Stimulated activated naive CD4-positive, alpha-beta T cell treated with Interleukin-2 at 50 U/mL for 16 hours (primary cell): ENCODE results near the gene ATP11A.

Experiments used
- DNase-seq: peaks from one replicate; lab custom pipeline; 2025; lab: John Stamatoyannopoulos, UW

The ATP11A gene

GRCh38 chr13:112894673-112895481 is 205.0 kb downstream of the ATP11A start:
- DNase-seq = no peak

- no peak for DNase-seq
Observed at GRCh38 chr13:112895521-112896465, 206.0 kb downstream of the ATP11A start.

GRCh38 chr13:112896736-112897602 is 207.1 kb downstream of the ATP11A start:
- no peak for DNase-seq

- no peak for DNase-seq
Observed at GRCh38 chr13:112897603-112897955, 207.7 kb downstream of the ATP11A start.

- no peak for DNase-seq
Observed at GRCh38 chr13:112897956-112898620, 208.2 kb downstream of the ATP11A start.

- DNase-seq = no peak
Observed at GRCh38 chr13:112898621-112899280, 208.9 kb downstream of the ATP11A start.

- no peak for DNase-seq
Observed at GRCh38 chr13:112899281-112900225, 209.7 kb downstream of the ATP11A start.

- no peak for DNase-seq
Observed at GRCh38 chr13:112900226-112900600, 210.4 kb downstream of the ATP11A start.

- DNase-seq = no peak
Observed at GRCh38 chr13:112900691-112901091, 210.9 kb downstream of the ATP11A start.

GRCh38 chr13:112902101-112902651 is 212.3 kb downstream of the ATP11A start:
- DNase-seq = no peak

- no peak for DNase-seq
Observed at GRCh38 chr13:112902669-112903068, 212.8 kb downstream of the ATP11A start.

GRCh38 chr13:112903071-112903577 is 213.3 kb downstream of the ATP11A start:
- DNase-seq = no peak

GRCh38 chr13:112903606-112904195 is 213.9 kb downstream of the ATP11A start:
- DNase-seq = no peak

GRCh38 chr13:112904436-112904960 is 214.7 kb downstream of the ATP11A start:
- no peak for DNase-seq

GRCh38 chr13:112905086-112905485 is 215.2 kb downstream of the ATP11A start:
- DNase-seq = no peak

GRCh38 chr13:112905619-112905989 is 215.8 kb downstream of the ATP11A start:
- no peak for DNase-seq

GRCh38 chr13:112905990-112906641 is 216.3 kb downstream of the ATP11A start:
- no peak for DNase-seq

GRCh38 chr13:112907286-112907685 is 217.4 kb downstream of the ATP11A start:
- no peak for DNase-seq
